ENCODE measurements around the gene FOXS1.

FOXS1 gene

GRCh38 chr20:31869942-31870725 is 24.7 kb upstream of the FOXS1 start, which contains the start of the genes DUSP15 and TTLL9:
Gene DUSP15 (minus strand): TSS chr20:31870527. CDS start chr20:31870337, 190 bp downstream.
Gene TTLL9 (plus strand): TSS chr20:31870634. CDS start chr20:31871127, 493 bp downstream.
- peak within 1 kb of the TSS; percentile 66 for H3K9ac ChIP-seq (ENCODE audit: low read depth, low read length, poor library complexity, severe bottlenecking)

GRCh38 chr20:31869673-31869941 is 24.2 kb upstream of the FOXS1 start:
- Histone ChIP-seq H3K9ac (ENCODE audit: low read depth, low read length, poor library complexity, severe bottlenecking) (no peak overlapping the region), H3F3A (ENCODE audit: low read depth) (no peaks in the 10 kb centered on the region), H3K9me3 (ENCODE audit: insufficient read depth, low read depth, low read length) (no peaks in the 10 kb centered on the region), H3K4me2 (ENCODE audit: low read depth, low read length, poor library complexity, severe bottlenecking) (peak overlapping the region; percentile 68), H3K27me3 (ENCODE audit: insufficient read depth, low read length, poor library complexity, severe bottlenecking) (peaks cover 9% of the 10 kb centered on the region), H3K9me2 (replicated peaks; ENCODE audit: low read depth, low read length) (no peaks in the 10 kb centered on the region), H2AFZ (ENCODE audit: low read length) (peak overlapping the region; percentile 87; the same call in 1 of the 2 replicates), H3K36me3 (ENCODE audit: insufficient read depth, low read length) (no peaks in the 10 kb centered on the region), H3K79me2 (ENCODE audit: insufficient read depth, low read length) (no peaks in the 10 kb centered on the region), H3K4me1 (ENCODE audit: insufficient read depth, low read length, poor library complexity, severe bottlenecking) (peaks cover 11% of the 10 kb centered on the region), H4K20me1 (ENCODE audit: insufficient read depth, low read length, poor library complexity, severe bottlenecking) (no peaks in the 10 kb centered on the region), H3K4me3 (ENCODE audit: low read length, poor library complexity, severe bottlenecking) (peak overlapping the region; percentile 69)
- TF ChIP-seq CTCF (conservative IDR thresholded peaks at IDR 0.05; ENCODE audit: low read length) (no peak), EZH2phosphoT487 (IDR thresholded peaks at IDR 0.05; ENCODE audit: borderline replicate concordance) (no peak)

More at GRCh38 chr20:31869942-31870725, 24.7 kb upstream of the FOXS1 start, which contains the start of the genes DUSP15 and TTLL9:
- no peaks in the 10 kb centered on the region for H3K36me3 ChIP-seq (ENCODE audit: insufficient read depth, low read length)
- H3K4me2 ChIP-seq (ENCODE audit: low read depth, low read length, poor library complexity, severe bottlenecking): peak within 1 kb of the TSS; percentile 68
- H3K9me2 ChIP-seq (replicated peaks; ENCODE audit: low read depth, low read length): no peaks in the 10 kb centered on the region
- no peaks in the 10 kb centered on the region for H3K79me2 ChIP-seq (ENCODE audit: insufficient read depth, low read length)
- peaks cover 9% of the 10 kb centered on the region for H3K27me3 ChIP-seq (ENCODE audit: insufficient read depth, low read length, poor library complexity, severe bottlenecking)
- peak within 1 kb of the TSS; percentile 69 for H3K4me3 ChIP-seq (ENCODE audit: low read length, poor library complexity, severe bottlenecking)
- no peaks in the 10 kb centered on the region for H3F3A ChIP-seq (ENCODE audit: low read depth)
- H2AFZ ChIP-seq (ENCODE audit: low read length): peak within 1 kb of the TSS; percentile 87
- no peaks in the 10 kb centered on the region for H3K9me3 ChIP-seq (ENCODE audit: insufficient read depth, low read depth, low read length)
- no peaks in the 10 kb centered on the region for H4K20me1 ChIP-seq (ENCODE audit: insufficient read depth, low read length, poor library complexity, severe bottlenecking)
- TF ChIP-seq EZH2phosphoT487 (IDR thresholded peaks at IDR 0.05; ENCODE audit: borderline replicate concordance) (no peak), CTCF (conservative IDR thresholded peaks at IDR 0.05; ENCODE audit: low read length) (no peak)
- H3K4me1 ChIP-seq (ENCODE audit: insufficient read depth, low read length, poor library complexity, severe bottlenecking): peaks cover 11% of the 10 kb centered on the region

GRCh38 chr20:31868853-31869672 is 23.7 kb upstream of the FOXS1 start:
- Histone ChIP-seq H4K20me1 (ENCODE audit: insufficient read depth, low read length, poor library complexity, severe bottlenecking) (no peaks in the 10 kb centered on the region), H3K9me3 (ENCODE audit: insufficient read depth, low read depth, low read length) (no peaks in the 10 kb centered on the region), H3K27me3 (ENCODE audit: insufficient read depth, low read length, poor library complexity, severe bottlenecking) (peaks cover 9% of the 10 kb centered on the region), H3K9ac (ENCODE audit: low read depth, low read length, poor library complexity, severe bottlenecking) (no peak overlapping the region), H2AFZ (ENCODE audit: low read length) (no peak overlapping the region), H3F3A (ENCODE audit: low read depth) (no peaks in the 10 kb centered on the region), H3K36me3 (ENCODE audit: insufficient read depth, low read length) (no peaks in the 10 kb centered on the region), H3K4me1 (ENCODE audit: insufficient read depth, low read length, poor library complexity, severe bottlenecking) (peaks cover 11% of the 10 kb centered on the region), H3K4me2 (ENCODE audit: low read depth, low read length, poor library complexity, severe bottlenecking) (peak overlapping the region; percentile 68), H3K79me2 (ENCODE audit: insufficient read depth, low read length) (no peaks in the 10 kb centered on the region), H3K4me3 (ENCODE audit: low read length, poor library complexity, severe bottlenecking) (no peak overlapping the region), H3K9me2 (replicated peaks; ENCODE audit: low read depth, low read length) (no peaks in the 10 kb centered on the region)
- TF ChIP-seq CTCF (conservative IDR thresholded peaks at IDR 0.05; ENCODE audit: low read length): no peak
- no peak for TF ChIP-seq EZH2phosphoT487 (IDR thresholded peaks at IDR 0.05; ENCODE audit: borderline replicate concordance)
